Ectodermal cell (in vitro differentiated cells): Measurements from ENCODE around the gene GRK5.

ENCODE experiments used
- H3K27ac ChIP-seq: 2 replicates; pipeline ENCODE4 v1.7.0; 2013; ENCODE audit warnings: mild to moderate bottlenecking, low read depth, low read length; ENCODE audit not compliant: insufficient read depth, poor library complexity, severe bottlenecking
- H3K27me3 ChIP-seq: 2 replicates; pipeline ENCODE4 v1.7.0; 2013; ENCODE audit warnings: mild to moderate bottlenecking, low read length; ENCODE audit not compliant: insufficient read depth, control insufficient read depth, poor library complexity, severe bottlenecking
- H3K36me3 ChIP-seq: one replicate; pipeline ENCODE4 v1.7.0; 2013; ENCODE audit warnings: low read length; ENCODE audit not compliant: control insufficient read depth, insufficient read depth
- H3K4me1 ChIP-seq: one replicate; pipeline ENCODE4 v1.7.0; 2013; ENCODE audit warnings: low read length; ENCODE audit not compliant: control insufficient read depth, insufficient read depth
- H3K4me3 ChIP-seq: 2 replicates; pipeline ENCODE4 v1.7.0; 2013; ENCODE audit warnings: low read depth, low read length, control low read depth; ENCODE audit not compliant: insufficient read depth
- H3K9me3 ChIP-seq: 2 replicates; pipeline ENCODE4 v1.7.0; 2013; ENCODE audit warnings: mild to moderate bottlenecking, low read length, moderate library complexity; ENCODE audit not compliant: control insufficient read depth
- WGBS, 2 experiments: methylation state at CpG; one replicate each; pipeline ENCODE4 v1.1.7; 2013; ENCODE audit warnings: missing lambda C conversion rate in 2 of 2; 5-methylcytosine and 5-hydroxymethylcytosine counted together

GRK5 gene

DNA sequence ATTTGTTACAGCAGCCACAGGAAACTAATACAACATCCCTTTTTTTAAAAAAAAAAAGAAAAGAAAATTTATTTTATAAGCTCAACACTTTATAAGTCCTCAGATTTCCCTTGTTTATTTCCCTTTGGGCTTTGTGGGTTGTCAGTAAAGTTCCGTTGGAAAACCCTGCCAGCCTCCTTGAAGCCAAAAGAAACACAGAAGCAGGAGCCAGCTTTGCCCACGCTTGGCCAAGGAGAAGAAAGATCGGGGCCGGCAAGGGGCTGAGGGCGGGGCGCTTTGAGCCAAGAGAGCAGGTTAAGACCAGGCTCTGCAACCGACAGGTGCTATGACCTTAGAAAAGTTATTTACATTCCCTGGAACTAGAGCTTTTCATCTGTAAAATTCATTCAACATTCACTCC, 262.5 kb downstream of the GRK5 start:
- Histone ChIP-seq H3K4me3 (no peak overlapping the region), H3K27ac (no peak overlapping the region), H3K4me1 (no peaks in the 10 kb centered on the region), H3K36me3 (no peaks in the 10 kb centered on the region), H3K9me3 (no peaks in the 10 kb centered on the region), H3K27me3 (no peaks in the 10 kb centered on the region)
- 83 to 84% methylated on average over 7 of the region's 7 CpGs for WGBS, 2 experiments

DNA sequence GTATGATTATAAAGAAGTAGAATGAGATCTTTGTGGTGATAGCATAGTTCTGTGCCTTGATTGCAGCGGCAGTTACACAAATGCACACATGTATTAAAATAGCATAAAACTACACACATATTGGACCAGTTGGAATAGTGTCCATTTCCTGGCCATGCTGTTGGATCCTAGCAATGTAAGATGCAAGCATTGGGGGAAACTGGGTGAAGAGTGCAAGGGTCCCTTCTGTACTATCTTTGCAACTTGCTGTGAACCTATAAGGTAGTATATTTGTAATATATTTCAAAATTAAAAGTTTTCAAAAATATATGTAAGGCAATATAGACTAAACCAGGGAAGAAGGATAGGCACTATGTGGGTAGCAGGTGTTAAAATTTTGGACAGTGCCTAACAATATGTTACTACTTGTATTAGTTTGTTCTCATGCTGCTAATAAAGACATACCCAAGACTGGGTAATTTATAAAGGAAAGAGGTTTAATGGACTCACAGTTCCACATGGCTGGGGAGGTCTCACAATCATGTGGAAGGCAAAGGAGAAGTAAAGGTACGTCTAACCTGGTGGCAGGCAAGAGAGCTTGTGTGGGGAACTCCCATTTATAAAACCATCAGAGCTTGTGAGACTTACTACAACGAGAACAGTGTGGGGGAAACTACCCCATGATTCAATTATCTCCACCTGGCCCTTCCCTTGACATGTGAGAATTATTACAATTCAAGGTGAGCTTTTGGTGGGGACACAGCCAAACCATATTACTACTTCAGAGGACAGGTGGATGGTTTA, 263.7 kb downstream of the GRK5 start:
- Histone ChIP-seq H3K36me3 (no peaks in the 10 kb centered on the region), H3K4me3 (no peak overlapping the region), H3K27ac (no peak overlapping the region), H3K4me1 (no peaks in the 10 kb centered on the region), H3K9me3 (no peaks in the 10 kb centered on the region), H3K27me3 (peaks cover under 1% of the 10 kb centered on the region)
- WGBS, 2 experiments = 73 to 86% methylated on average over 2 to 3 of the region's 3 CpGs

- Histone ChIP-seq H3K36me3 (no peaks in the 10 kb centered on the region), H3K27me3 (peaks cover 24% of the 10 kb centered on the region)
- WGBS, 2 experiments = 84 to 92% methylated on average over 4 of the region's 4 CpGs
Measured at GRCh38 chr10:119473771-119474170, 266.4 kb downstream of the GRK5 start.

GRCh38 chr10:119474606-119475005, 267.2 kb downstream of the GRK5 start:
- H3K27me3 ChIP-seq = peaks cover 32% of the 10 kb centered on the region
- no peaks in the 10 kb centered on the region for H3K9me3 ChIP-seq
- H3K27ac ChIP-seq = no peak overlapping the region
- no peak overlapping the region for H3K4me3 ChIP-seq
- H3K4me1 ChIP-seq = no peaks in the 10 kb centered on the region
- H3K36me3 ChIP-seq = no peaks in the 10 kb centered on the region
- WGBS, 2 experiments = 91% methylated on average over 10 of the region's 10 CpGs

More at GRCh38 chr10:119473771-119474170, 266.4 kb downstream of the GRK5 start:
- H3K4me1 ChIP-seq = no peaks in the 10 kb centered on the region
- H3K4me3 ChIP-seq = no peak overlapping the region
- no peaks in the 10 kb centered on the region for H3K9me3 ChIP-seq
- H3K27ac ChIP-seq = no peak overlapping the region

GRCh38 chr10:119477444-119477843, 270.1 kb downstream of the GRK5 start:
- peaks cover 46% of the 10 kb centered on the region for H3K27me3 ChIP-seq
- H3K4me1 ChIP-seq = no peaks in the 10 kb centered on the region
- no peak overlapping the region for H3K27ac ChIP-seq
- no peaks in the 10 kb centered on the region for H3K9me3 ChIP-seq
- 24 to 57% methylated on average over 2 to 3 of the region's 3 CpGs for WGBS, 2 experiments
- H3K4me3 ChIP-seq = no peak overlapping the region
- H3K36me3 ChIP-seq = no peaks in the 10 kb centered on the region

GRCh38 chr10:119478111-119478802, 270.9 kb downstream of the GRK5 start:
- WGBS, 2 experiments = 42 to 52% methylated on average over 7 to 8 of the region's 8 CpGs
- Histone ChIP-seq H3K27ac (no peak overlapping the region), H3K4me1 (no peaks in the 10 kb centered on the region), H3K9me3 (no peaks in the 10 kb centered on the region), H3K36me3 (no peaks in the 10 kb centered on the region), H3K27me3 (peaks cover 54% of the 10 kb centered on the region), H3K4me3 (no peak overlapping the region)

- Histone ChIP-seq H3K36me3 (no peaks in the 10 kb centered on the region), H3K27me3 (peaks cover 54% of the 10 kb centered on the region), H3K9me3 (no peaks in the 10 kb centered on the region), H3K4me1 (no peaks in the 10 kb centered on the region), H3K4me3 (no peak overlapping the region), H3K27ac (no peak overlapping the region)
- WGBS, 2 experiments = 26 to 35% methylated on average over 6 of the region's 6 CpGs
Measured at GRCh38 chr10:119478811-119479341, 271.5 kb downstream of the GRK5 start.

- H3K27me3 ChIP-seq = peaks cover 54% of the 10 kb centered on the region
Measured at GRCh38 chr10:119479532-119479931, 272.2 kb downstream of the GRK5 start.

DNA sequence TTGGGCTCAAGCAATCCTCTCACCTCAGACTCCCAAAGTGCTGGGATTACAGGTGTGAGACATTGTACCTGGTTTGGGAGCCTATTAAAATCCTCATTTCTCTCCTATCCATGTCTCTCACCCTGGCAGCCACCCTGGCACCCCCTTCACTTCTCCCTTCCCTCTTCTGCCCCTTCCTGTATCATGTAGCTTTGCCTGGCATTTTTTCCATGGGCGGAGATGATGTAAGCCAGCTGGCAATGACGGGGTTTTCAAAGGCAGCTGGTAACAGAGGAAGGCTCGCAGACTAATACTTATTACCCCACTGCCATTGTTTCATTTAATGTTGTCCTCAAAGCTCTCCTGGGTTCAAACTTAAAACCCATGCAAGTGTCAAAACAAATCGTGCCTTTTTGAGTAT, 273.3 kb downstream of the GRK5 start:
- H3K27me3 ChIP-seq = peaks cover 54% of the 10 kb centered on the region
- no peaks in the 10 kb centered on the region for H3K36me3 ChIP-seq
- 81 to 83% methylated on average over 4 of the region's 4 CpGs for whole genome bisulfite sequencing, 2 experiments
- H3K9me3 ChIP-seq = no peaks in the 10 kb centered on the region
- no peaks in the 10 kb centered on the region for H3K4me1 ChIP-seq
- H3K27ac ChIP-seq = no peak overlapping the region
- H3K4me3 ChIP-seq = no peak overlapping the region

More at GRCh38 chr10:119479532-119479931, 272.2 kb downstream of the GRK5 start:
- 8 to 9% methylated on average over 8 of the region's 8 CpGs for WGBS, 2 experiments
- Histone ChIP-seq H3K9me3 (no peaks in the 10 kb centered on the region), H3K27ac (no peak overlapping the region), H3K4me3 (no peak overlapping the region), H3K4me1 (no peaks in the 10 kb centered on the region), H3K36me3 (no peaks in the 10 kb centered on the region)

DNA sequence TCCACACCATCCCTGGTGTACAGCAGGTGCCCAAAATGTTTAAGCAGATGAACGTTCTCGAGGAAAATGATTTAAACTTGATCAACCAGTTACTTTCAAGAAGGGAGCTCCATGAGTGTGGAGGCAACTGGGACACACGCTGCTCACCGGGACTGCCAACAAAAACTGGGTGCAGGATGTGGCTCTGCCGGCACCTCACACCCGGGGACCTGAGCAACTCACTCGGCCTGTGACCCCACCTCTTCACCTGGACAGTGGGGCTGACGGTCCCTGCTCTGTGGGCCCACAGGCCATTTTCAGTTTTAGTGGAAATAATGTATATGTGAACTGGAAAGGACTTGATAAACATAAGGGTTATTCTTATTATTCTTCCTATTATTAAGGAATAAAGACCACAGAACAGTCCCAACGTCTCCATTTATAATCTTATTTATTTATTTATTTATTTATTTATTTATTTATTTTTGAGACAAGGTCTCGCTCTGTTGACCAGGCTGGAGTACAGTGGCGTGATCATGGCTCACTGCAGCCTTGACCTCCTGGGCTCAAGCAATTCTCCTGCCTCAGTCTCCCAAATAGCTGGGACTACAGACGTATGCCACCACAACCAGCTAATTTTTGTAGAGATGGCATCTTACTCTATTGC, 274.5 kb downstream of the GRK5 start:
- Histone ChIP-seq H3K9me3 (no peaks in the 10 kb centered on the region), H3K4me3 (no peak overlapping the region), H3K27me3 (peaks cover 49% of the 10 kb centered on the region), H3K36me3 (no peaks in the 10 kb centered on the region), H3K27ac (no peak overlapping the region), H3K4me1 (no peaks in the 10 kb centered on the region)
- 94 to 95% methylated on average over 11 of the region's 12 CpGs for WGBS, 2 experiments
